COLO668 (cell line): ENCODE results near the gene RAP1GDS1.

Experiments
- DNase-seq: peaks from one replicate; lab custom pipeline; 2025; ENCODE audit not compliant: unreplicated experiment; lab: John Stamatoyannopoulos, UW

Gene RAP1GDS1

DNA sequence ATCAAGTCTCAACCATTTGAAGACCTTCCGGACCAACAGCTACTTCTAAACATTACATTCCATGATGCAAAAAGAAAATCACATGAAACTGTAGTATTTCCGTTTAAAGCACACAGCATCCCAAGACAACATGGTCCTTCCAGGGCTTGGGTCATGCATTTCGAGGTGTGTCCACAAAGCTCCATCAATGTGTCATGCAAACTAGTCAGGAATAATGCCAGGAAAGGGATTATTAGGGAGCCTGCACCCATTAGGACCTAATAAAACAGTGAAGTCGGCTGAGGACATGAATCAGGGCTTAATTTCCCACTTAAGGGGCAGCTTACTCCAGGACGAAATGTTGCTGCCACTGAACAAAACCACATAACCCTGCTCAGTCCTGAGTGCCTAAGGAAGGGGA, 219.4 kb downstream of the RAP1GDS1 start:
- DNase-seq: no peak

DNA sequence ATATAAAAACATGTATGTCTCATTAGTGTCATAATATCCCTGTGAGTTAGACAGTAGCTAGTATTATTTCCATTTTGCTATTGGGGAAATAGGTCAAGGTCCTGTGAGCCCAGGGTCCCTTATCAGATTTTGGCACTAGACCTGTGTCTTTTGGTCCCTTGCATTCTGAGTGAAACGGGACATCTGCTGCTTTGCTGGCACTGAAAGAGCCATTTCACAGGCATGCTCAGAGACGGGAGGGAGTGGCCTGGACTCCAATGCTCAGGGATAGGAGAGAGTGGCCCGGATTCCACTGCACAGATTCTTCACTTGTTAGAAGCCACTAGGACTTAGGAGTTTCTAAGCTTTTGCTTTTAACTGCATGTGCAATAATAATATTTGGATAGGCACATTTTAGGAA, 220.0 kb downstream of the RAP1GDS1 start:
- DNase-seq: no peak

DNA sequence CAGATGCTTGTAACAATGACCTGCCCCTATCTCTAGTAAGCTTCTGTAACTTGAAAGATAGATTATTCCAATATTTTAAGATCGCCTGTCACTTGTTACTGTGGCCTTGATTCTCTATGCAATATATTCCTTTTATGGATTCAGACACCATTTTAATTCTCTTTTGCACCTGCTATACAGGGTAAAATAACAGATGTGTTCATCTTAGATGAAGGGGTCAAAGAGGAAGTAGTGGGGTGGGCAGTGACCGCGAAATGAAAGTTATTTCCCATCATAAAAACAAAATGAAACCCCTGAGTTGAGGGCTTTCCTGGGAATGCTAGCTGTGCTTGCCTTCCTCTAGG, 221.3 kb downstream of the RAP1GDS1 start:
- DNase-seq: no peak

DNA sequence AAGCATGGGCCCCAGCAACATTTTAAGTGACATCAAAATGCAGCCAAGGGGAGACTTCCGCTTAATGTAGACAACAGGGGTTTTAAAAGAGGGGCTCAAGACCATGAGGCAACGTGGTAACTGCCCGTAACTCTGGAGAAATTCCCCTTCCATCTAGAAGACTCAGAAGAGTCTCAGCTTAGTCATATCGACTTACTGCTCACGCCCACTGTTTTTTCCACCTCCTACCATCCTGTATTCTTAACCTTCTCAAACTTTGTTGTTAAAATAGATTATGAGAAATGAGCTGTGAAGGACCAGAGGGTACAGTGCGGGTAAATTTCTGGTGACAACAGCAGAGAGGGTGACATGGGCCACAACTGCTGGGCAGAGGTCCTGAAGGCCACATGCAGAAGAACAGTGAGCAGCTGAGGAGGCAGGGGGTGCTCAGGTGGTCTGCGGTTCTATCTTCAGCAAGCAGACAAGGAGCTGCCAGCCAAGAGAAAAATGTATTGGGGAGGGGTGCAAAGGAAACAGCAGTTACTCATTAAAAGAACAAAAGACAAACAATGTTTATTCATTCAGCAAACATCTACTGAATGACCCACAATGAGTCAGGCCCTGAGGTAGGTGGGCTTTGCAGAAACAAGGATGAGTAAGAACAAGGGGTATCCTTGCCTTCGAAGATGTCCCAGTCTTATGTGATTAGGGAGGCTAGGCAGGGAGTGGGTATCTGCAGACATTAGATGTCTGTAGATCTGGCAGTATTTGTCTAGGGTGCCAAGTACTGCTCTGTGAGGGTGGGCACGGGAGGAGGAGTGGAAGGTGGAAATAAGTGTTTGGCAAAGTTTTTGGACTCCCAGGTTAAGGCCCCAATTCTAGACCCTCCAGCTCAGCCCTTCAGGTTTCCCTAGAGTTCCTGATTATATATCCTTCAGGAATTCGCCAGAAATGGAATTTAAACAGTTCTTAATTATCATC, 221.9 kb downstream of the RAP1GDS1 start:
- no peak for DNase-seq

DNA sequence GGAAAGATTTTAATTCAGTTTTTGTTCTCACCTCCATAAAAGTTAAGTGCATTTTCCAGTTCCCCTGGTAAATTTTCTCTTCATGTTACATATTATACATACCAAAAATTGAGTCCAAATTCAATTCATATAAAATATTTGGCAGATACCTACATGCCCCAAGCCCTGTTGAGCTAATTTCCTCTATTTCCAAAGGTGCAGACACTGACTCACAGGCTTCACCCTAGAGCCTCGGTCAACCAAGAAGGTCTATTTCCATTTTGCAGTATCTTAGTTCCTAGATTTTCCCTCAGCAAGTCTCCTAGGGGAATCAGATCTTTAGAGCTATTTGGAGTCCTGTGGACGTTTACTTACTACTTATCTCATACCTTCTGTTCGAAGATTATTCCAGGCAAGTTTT, 222.8 kb downstream of the RAP1GDS1 start:
- no peak for DNase-seq

DNA sequence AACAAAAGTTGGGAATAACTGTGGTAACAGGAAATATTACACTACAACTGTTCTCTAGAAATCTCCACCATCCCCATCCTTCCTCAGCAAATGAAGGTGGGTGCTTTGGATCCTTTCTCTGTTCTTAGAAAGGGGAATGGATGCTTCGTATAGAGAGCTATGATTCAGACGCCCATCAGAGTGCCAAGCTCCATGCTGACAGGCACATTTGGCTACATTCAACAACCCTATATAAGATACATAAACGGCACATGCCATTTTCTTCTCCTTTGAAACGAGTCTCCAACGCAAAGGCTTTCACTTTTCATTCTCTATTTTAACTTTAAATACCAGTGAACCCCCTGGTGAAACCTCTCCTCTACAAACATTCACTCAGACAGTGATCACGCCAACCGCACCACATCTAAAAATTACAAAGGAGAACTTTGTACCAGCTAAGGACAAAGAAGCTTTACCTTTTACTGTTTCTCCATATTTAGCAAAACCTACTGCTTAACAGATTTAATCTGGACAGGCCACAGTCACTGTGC, 224.7 kb downstream of the RAP1GDS1 start:
- no peak for DNase-seq

DNA sequence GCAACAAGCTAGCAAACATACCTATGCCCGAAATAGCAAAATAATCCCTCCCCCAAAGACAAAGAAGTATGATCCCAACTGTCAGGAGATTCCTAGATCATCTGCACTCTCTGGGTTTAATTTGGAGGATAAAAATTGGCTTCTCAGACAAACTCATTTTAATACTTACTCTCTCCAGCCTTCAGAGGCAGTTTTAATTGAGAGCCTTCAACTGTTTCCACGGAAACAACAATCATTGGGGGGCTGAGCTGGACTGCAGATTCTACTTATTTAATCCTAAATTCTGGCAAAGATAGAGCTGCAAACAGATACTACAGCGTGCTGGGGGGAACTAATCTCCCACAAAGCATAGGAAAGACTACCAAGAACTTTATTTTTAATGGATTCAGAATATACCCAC, 229.1 kb downstream of the RAP1GDS1 start:
- DNase-seq: no peak

DNA sequence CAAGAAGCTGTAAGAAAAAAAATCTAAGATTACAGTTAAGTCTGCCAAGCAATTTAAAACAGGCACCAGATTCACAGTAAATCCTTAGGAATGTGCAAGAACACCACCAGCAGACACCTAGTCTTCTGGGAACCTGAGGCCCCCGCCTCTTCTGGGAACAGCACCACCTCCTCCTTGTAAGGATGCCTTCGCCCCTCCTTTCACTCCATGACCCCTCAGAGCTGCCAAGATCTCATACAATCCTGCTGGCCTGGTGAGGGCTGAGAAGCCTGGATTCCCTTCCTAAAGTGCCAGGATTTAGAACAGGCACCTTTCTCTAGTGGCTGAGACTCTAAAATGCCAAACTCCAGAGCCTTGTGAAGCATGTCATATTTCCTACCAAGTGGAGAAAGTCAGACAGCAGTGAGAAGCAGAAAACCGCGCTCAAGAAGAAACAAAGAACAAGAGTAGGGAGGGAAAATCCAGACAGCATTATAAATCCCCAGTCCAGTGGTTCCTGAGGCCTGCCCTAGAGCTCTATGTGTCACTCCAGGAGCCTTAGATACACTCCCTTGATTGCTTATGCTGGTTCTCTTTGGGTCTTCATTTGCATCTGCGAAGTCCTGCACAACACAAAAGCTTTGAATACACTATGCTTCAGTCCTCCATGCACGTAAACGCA, 230.8 kb downstream of the RAP1GDS1 start:
- no peak for DNase-seq

DNA sequence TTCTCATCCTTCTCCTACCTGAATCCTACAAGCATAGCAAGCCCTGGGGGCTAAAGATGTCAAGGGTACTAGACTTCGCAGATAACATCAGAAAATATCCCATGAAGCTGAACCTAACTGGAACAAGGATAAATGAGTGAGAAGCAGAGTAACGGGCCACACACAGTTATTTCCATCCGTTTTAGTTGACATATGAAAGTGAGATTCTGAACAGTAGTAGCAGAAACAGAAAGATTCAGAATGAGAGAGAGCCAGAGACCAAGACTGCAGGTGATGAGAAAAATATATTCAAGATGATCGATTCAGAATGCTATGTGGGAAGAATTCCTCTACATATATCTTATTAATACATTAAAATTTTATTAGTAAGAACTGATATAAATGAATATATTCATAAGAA, 232.1 kb downstream of the RAP1GDS1 start:
- DNase-seq: no peak
